Parathyroid adenoma (tissue), 2 donors: Measurements from ENCODE around the gene MATR3.

Experiments
- H2AFZ ChIP-seq: fragments of 300-600 bp; sonication (generic); one replicate; pipeline ENCODE4 v1.7.0; 2017; ENCODE audit warnings: antibody characterized with exemption, mild to moderate bottlenecking
- H3K27ac ChIP-seq: fragments of 300-600 bp; sonication (generic); one replicate; pipeline ENCODE4 v1.7.0; 2017
- H3K27me3 ChIP-seq: fragments of 300-600 bp; sonication (generic); one replicate; pipeline ENCODE4 v1.7.0; 2017; ENCODE audit warnings: low read length; ENCODE audit not compliant: control insufficient read depth, insufficient read depth
- H3K36me3 ChIP-seq: fragments of 300-600 bp; sonication (generic); one replicate; pipeline ENCODE4 v1.7.0; 2017; ENCODE audit warnings: low read length; ENCODE audit not compliant: control insufficient read depth, insufficient read depth
- H3K4me1 ChIP-seq: fragments of 300-600 bp; sonication (generic); one replicate; pipeline ENCODE4 v1.7.0; 2017; ENCODE audit warnings: control low read depth
- H3K4me2 ChIP-seq: fragments of 300-600 bp; sonication (generic); one replicate; pipeline ENCODE4 v1.7.0; 2017; ENCODE audit warnings: low read length
- H3K4me3 ChIP-seq: fragments of 300-600 bp; sonication (generic); one replicate; pipeline ENCODE4 v1.7.0; 2017; ENCODE audit warnings: low read depth, low read length
- H3K79me2 ChIP-seq: fragments of 300-600 bp; sonication (generic); one replicate; pipeline ENCODE4 v1.7.0; 2017; ENCODE audit warnings: control low read depth
- H3K9ac ChIP-seq: fragments of 300-600 bp; sonication (generic); one replicate; pipeline ENCODE4 v1.7.0; 2017; ENCODE audit warnings: mild to moderate bottlenecking
- H3K9me3 ChIP-seq: fragments of 300-600 bp; sonication (generic); one replicate; pipeline ENCODE4 v1.7.0; 2017; ENCODE audit warnings: low read length; ENCODE audit not compliant: control insufficient read depth
- TF ChIP-seq, protein P1 (sequence below): fragments of 300-600 bp; sonication (generic); IDR thresholded peaks from one replicate; pipeline ENCODE4 v1.7.0; 2017; ENCODE audit warnings: antibody characterized with exemption, mild to moderate bottlenecking
- donor health status: primary hyperparathyroidism.

The MATR3 gene, protein sequence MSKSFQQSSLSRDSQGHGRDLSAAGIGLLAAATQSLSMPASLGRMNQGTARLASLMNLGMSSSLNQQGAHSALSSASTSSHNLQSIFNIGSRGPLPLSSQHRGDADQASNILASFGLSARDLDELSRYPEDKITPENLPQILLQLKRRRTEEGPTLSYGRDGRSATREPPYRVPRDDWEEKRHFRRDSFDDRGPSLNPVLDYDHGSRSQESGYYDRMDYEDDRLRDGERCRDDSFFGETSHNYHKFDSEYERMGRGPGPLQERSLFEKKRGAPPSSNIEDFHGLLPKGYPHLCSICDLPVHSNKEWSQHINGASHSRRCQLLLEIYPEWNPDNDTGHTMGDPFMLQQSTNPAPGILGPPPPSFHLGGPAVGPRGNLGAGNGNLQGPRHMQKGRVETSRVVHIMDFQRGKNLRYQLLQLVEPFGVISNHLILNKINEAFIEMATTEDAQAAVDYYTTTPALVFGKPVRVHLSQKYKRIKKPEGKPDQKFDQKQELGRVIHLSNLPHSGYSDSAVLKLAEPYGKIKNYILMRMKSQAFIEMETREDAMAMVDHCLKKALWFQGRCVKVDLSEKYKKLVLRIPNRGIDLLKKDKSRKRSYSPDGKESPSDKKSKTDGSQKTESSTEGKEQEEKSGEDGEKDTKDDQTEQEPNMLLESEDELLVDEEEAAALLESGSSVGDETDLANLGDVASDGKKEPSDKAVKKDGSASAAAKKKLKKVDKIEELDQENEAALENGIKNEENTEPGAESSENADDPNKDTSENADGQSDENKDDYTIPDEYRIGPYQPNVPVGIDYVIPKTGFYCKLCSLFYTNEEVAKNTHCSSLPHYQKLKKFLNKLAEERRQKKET

GRCh38 chr5:139293507-139294373, at the start of gene MATR3:
TSS of gene MATR3 (plus strand) at chr5:139293740. CDS start at chr5:139307416, 13,676 bp downstream.
- Histone ChIP-seq H2AFZ (peak within 1 kb of the TSS; percentile 75), H3K4me2 (peak within 1 kb of the TSS; percentile 53), H3K4me3 (peak within 1 kb of the TSS; percentile 89), H3K27me3 (no peaks in the 10 kb centered on the region), H3K79me2 (peaks cover 31% of the 10 kb centered on the region), H3K4me1 (peaks cover 17% of the 10 kb centered on the region), H3K27ac (peak within 1 kb of the TSS; percentile 97), H3K9me3 (no peaks in the 10 kb centered on the region), H3K36me3 (no peaks in the 10 kb centered on the region), H3K9ac (peak within 1 kb of the TSS; percentile 100)
- TF ChIP-seq, protein P1, sequence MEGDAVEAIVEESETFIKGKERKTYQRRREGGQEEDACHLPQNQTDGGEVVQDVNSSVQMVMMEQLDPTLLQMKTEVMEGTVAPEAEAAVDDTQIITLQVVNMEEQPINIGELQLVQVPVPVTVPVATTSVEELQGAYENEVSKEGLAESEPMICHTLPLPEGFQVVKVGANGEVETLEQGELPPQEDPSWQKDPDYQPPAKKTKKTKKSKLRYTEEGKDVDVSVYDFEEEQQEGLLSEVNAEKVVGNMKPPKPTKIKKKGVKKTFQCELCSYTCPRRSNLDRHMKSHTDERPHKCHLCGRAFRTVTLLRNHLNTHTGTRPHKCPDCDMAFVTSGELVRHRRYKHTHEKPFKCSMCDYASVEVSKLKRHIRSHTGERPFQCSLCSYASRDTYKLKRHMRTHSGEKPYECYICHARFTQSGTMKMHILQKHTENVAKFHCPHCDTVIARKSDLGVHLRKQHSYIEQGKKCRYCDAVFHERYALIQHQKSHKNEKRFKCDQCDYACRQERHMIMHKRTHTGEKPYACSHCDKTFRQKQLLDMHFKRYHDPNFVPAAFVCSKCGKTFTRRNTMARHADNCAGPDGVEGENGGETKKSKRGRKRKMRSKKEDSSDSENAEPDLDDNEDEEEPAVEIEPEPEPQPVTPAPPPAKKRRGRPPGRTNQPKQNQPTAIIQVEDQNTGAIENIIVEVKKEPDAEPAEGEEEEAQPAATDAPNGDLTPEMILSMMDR, result no peak

GRCh38 chr5:139245637-139246339, 47.8 kb upstream of the MATR3 start:
- no peak overlapping the region for H3K27ac ChIP-seq
- H3K4me3 ChIP-seq, result no peak overlapping the region
- no peaks in the 10 kb centered on the region for H3K27me3 ChIP-seq
- no peaks in the 10 kb centered on the region for H3K9me3 ChIP-seq
- H3K36me3 ChIP-seq, result no peaks in the 10 kb centered on the region
- H3K79me2 ChIP-seq, result no peaks in the 10 kb centered on the region
- no peak overlapping the region for H3K4me2 ChIP-seq
- H3K9ac ChIP-seq, result no peak overlapping the region
- no peaks in the 10 kb centered on the region for H3K4me1 ChIP-seq
- TF ChIP-seq, protein P1, result no peak
- no peak overlapping the region for H2AFZ ChIP-seq

DNA sequence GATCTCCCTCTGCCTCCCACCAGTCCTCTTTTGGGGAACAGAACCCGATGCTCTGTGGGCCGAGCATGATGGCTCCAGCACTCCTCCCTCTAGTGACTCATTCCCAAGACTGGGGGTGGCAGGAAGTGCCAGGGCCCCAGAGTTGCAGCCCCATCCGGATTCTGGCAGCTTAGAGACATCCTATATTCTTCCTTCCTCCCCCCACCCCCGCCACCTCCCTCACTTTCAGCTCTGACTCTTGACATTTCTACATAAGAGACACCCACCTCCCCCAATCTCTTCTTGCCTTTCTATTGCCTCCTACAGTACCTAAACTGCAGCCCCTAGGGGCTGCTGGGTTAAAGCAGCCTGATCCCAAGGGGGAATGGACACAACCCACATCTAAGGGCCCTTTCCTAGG, 47.1 kb upstream of the MATR3 start:
- H3K36me3 ChIP-seq, result no peaks in the 10 kb centered on the region
- H3K4me2 ChIP-seq, result no peak overlapping the region
- H3K79me2 ChIP-seq, result no peaks in the 10 kb centered on the region
- no peaks in the 10 kb centered on the region for H3K4me1 ChIP-seq
- no peak overlapping the region for H3K4me3 ChIP-seq
- no peak overlapping the region for H2AFZ ChIP-seq
- H3K27me3 ChIP-seq, result no peaks in the 10 kb centered on the region
- no peak overlapping the region for H3K27ac ChIP-seq
- TF ChIP-seq, protein P1, result no peak
- no peaks in the 10 kb centered on the region for H3K9me3 ChIP-seq
- H3K9ac ChIP-seq, result no peak overlapping the region

DNA sequence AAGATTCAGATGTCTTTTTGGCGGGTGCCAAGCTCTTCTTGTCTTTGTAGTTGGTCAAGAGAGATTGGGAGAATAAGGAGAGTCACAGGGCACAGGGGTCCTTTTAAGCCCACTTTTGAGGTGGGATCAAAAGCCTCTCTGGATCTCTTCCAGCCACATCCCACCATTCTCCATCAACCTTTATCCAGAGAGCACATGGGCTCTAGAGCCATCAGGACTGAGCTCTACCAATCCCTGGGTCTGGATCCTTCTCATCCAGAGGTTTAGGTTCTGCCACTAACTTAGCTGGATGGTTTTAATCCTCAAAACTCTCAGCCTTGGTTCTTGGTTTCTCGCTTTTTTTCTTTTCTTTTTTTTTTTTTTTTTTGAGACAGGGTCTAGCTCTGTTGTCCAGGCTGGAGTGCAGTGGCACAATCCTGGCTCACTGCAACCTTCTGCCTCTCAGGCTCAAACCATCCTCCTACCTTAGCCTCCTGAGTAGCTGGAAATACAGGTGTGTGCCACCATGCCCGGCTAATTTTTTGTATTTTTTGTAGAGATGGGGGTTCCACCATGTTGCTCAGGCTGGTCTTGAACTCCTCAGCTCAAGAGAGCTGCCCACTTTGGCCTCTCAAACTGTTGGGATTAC, 44.6 kb upstream of the MATR3 start:
- Histone ChIP-seq H3K4me2 (no peak overlapping the region), H3K27me3 (no peaks in the 10 kb centered on the region), H3K36me3 (no peaks in the 10 kb centered on the region), H3K9ac (no peak overlapping the region), H2AFZ (no peak overlapping the region), H3K4me3 (no peak overlapping the region), H3K4me1 (no peaks in the 10 kb centered on the region), H3K27ac (no peak overlapping the region), H3K9me3 (no peaks in the 10 kb centered on the region), H3K79me2 (no peaks in the 10 kb centered on the region)
- TF ChIP-seq, protein P1, result no peak
